GM21737 (cell line): ENCODE results near the gene HSD11B1.

ENCODE experiments used
- ATAC-seq: cut with Tn5 transposase; IDR thresholded peaks from one replicate; pipeline ENCODE4 v1.9.1; 2021; ENCODE audit warnings: mild to moderate bottlenecking, moderate library complexity; ENCODE audit not compliant: unreplicated experiment

The HSD11B1 gene

DNA sequence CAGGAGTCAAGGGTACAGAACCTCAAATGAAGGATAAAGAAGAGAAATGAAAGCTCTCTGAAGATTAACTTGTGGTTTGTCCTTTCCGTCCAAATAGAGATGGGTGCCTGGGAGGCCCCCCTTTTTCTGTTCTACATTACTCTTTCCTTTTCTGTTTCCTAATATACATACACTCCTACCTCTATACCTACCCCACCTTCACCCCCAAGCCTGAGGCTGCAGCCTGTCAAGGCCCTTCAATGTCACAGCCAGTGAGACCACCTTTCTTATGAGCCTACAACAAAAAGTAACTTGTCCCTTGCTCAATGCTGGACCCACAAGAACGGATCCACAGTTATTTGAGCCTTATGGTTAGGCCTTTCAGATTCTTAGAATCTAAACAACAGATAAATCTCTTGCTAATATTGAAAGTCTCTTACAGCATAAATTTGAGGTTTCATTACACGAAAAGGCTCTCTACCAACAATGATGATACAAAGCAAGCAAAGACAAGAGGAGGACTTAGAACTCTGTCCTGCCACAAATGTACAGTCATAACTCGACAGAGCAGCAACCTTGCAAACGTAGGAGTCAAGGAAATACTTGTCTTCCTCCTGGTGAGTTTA, 47.1 kb downstream of the HSD11B1 start:
- ATAC-seq: peak; percentile 38

DNA sequence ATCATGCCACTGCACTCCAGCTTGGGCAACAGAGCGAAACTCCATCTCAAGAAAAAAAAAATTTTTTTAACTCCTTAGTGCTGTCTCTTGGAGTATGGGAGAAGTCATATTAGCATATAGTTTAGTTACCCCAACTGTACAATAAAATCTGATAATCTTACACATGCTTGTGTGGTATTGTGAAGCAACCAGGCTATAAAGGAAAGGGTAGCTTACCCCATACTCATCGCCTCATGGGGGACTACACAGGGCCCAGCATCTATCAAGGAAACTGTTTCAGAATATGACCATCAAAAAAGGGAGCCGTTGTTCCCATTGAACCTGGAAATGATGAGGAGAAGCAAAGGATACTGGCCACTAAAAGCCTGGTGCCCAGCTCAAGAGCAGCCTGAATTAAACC, 48.2 kb downstream of the HSD11B1 start:
- no peak for ATAC-seq

DNA sequence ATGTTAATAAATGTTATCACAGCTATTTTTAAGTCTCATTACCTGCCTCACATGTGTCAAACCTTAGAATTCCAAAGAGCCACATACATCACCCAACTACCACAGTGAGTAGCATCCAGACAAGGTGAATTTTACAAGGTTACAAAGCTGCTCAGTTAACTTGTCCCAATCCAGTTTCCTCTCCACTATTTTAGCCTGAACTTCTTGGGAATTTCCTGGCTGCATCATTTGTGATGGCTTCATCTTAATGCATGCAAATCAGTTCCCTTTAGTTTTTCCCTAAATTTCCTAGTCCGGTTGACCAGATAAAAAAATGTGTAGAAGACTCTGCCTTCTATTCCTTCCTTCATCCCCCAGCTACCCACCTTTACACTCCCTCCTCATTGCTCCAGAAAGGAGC, 50.6 kb downstream of the HSD11B1 start:
- ATAC-seq: no peak

DNA sequence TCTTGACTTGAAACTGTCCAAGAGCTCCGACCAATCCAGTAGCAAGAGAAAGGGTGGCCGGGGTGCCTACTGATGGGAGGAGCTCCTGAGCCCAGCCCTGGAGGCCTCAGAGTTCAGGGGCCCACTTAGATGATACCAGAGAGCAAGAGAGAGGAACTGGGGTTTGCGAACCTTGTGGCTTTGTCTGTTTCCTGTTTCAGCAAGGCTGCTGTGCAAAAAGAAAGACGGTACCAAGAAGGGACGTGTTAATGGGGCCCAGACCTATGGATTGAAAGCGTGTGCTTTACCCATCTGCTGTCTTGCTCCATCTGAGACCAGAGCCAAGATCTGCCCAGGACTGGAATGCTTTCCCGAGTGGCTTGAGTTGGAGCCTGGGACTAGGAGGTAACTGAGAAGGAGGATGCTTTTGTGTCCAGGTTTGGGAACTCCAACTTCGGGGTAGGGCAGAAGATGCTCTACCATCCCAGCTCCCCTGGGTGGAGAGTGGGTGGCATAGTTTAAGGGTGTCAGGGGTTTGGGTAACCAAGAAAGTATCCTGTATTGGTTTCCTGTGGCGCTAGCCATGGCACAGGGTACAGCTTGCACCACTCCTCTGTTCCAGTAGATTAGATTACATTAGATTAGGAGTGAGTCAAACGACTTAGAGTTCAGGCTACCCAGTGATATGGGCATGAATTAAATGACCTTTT, 51.4 kb downstream of the HSD11B1 start, which contains the start of gene TRAF3IP3:
Gene TRAF3IP3 (plus strand): TSS at position 128 of the 689 bp plus-strand sequence. CDS start 3,987 bp downstream, outside the sequence.
- peak; percentile 76 for ATAC-seq

DNA sequence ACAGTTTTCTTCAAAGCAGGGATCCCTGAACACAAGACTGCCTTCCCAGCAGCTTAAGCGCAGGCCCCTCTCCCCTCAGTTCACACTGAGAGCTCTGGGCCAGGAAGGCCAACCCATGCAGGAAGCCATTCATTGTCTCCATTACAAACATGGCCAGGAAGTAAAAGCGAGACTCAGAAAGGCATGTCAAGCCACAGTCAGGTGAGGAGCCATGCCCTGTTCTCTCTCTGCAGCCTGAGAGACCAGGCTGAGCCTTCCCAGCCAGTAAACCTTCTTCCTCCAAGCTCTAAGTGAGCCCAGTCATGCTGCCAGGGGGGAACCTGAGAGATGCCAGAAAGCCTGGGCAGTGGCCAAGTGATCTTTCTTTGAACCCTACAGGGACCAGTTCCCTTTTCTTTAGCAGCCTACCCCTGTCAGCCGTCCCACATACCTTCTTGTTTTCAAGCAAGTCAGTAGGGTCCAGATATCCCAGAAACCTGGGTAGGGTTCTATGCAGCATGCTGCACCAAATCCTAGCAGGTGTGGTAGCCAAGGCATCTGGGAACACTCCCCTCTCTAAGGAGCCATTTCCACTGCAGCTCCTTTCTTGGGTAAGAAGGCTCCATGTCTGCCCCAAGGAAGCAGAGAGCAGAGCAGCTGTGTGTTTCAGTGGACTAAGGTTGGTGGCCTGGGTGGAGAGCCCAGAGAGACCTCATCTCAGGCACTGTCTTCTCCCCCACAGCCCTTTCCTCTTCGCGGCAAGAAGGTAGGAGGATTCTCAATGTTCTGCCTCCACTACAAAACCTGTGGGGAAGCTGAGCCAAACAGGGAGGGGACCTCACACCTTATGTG, 52.2 kb downstream of the HSD11B1 start:
- ATAC-seq: peak; percentile 29

DNA sequence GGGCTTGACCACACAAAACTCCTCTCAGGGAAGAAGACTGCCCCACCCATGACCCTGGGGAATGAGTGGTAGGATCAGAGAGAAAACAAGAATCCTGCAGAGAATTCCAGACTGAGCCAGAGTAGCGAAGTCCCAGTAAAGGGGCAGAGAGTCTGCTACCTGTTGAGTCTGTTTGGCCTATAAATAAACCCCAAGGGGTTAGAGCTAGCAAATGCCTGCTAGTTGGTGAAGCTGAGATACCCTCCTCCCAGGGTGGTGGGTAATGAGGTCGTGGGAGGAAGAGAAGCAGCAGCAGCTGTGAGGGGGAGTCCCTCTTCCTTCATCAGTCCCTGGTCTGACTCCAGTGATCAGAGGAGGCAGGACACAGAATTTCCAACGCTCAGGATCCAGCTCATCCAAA, 53.8 kb downstream of the HSD11B1 start:
- ATAC-seq: no peak

DNA sequence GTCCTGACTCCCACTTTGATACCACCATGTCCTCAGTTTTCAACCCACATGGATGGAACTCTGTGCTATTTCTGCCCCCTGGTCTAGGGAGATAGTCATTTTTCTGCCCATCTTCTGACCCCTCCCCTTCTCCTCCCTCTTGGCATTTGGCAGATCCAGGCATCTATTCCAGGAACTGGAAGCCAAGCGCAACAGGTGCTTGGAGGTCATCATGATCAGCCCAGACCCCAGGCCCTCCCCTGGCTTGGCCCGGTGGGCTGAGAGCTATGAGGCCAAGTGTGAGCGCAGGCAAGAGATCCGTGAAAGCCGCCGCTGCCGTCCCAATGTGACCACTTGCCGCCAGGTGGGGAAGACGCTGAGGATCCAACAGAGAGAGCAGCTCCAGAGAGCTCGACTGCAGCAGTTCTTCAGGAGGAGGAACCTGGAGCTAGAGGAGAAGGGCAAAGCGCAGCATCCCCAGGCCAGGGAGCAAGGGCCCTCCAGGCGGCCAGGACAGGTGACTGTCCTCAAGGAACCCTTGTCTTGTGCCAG, 55.2 kb downstream of the HSD11B1 start:
- ATAC-seq: no peak

DNA sequence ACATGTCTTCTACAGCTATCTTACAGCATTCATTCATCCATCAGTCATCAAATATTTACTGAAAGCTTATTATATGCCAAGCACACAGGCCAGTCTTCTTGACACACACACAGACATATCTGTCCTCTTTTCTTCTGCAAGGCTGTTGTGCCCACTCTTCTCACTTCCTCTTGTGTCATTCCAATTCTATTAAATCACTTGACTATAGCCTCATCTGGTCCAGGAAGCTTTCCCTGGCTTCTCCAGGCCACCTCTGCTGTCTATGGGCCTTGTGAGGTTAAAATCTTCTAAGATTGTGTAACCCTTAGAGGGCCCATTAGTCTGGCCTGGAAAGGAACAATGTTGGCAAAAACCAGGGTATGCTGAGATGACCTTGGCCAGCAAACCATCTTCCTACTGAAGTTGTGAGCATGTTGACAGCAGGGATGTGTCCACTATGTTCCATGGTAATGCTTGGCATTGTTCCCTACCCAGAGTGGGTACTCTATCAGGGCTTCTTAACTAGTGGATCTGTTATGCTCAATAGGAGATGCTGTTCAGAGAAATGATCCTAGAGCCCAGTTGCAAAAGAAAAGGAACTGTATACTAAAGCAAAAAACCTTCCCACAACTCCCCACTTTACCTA, 56.5 kb downstream of the HSD11B1 start:
- ATAC-seq: no peak

DNA sequence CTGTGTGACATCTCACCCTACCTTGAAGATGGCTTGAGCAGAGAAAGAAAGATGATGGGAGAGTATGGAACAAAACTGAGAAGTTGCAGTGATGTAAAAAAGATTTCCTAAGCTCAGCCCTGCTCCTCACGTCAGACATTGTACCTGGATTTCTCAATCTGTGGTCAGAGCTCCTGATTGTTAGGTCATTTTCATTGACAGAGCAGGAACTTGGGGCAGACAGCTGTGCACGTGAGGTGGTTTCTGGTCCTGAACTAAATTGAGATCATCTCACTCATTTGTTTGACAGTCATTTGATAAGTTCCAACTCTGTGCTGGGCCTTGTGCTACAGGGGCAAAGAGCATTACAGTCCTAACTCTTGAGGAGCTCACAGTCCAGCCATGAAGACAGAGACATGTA, 61.4 kb downstream of the HSD11B1 start:
- no peak for ATAC-seq

DNA sequence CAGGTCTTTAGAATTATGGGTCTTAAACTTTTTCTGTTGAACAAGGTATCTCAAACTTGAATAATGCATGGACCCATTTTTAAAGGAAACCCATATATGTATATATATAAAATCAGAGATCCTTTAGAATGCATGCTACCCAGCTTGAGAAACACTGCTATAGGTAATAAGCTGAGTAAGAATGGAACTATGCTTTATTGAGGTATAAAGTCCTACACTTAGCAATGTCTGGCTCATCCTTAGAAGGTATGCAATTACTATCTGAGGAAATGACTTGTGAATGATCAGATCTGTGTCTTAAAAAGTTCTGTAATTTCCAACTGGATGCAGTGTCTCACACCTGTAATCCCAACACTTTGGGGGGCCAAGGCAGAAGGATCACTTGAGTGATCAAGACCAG, 62.5 kb downstream of the HSD11B1 start:
- no peak for ATAC-seq

DNA sequence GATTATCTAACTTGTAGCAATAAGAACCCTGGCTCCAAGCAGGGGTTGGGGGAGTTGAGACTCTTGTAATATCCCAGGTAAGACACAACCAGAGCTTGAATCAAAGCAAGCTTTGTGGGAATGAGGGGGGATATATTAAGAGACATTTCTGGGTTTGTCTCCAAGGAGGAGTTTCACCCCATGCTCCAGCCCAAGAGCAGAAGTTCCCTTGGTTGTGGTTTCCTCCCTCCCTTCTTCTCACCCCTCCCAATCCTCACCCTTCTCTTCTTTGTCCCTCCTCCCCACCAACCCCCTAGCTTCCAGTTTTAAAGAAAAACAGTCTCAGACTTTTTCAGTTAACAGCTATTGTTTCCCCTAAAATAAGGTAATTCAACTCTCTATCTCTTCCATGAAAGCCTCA, 63.1 kb downstream of the HSD11B1 start:
- no peak for ATAC-seq

DNA sequence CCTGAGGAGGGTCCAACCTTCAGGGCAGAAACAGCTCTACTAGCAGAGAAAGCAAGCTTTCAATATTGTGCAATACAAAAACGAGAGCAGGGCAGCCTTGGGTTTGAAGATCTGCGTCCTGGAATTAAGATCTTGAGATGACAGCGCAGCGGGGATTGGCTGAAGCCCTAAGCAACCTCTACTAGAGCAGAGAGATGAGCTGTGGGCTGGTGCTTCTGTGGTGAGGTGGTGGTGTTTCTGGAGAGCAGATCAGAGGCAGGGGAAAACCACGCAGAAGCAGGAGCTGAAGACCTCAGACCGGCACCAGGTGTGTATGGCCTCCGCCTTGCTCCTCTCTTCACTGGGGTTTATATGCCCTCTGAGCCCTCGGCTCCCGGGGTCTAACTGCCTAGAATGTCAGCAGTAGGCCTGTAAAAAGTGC, 63.7 kb downstream of the HSD11B1 start:
- ATAC-seq: peak; percentile 76

DNA sequence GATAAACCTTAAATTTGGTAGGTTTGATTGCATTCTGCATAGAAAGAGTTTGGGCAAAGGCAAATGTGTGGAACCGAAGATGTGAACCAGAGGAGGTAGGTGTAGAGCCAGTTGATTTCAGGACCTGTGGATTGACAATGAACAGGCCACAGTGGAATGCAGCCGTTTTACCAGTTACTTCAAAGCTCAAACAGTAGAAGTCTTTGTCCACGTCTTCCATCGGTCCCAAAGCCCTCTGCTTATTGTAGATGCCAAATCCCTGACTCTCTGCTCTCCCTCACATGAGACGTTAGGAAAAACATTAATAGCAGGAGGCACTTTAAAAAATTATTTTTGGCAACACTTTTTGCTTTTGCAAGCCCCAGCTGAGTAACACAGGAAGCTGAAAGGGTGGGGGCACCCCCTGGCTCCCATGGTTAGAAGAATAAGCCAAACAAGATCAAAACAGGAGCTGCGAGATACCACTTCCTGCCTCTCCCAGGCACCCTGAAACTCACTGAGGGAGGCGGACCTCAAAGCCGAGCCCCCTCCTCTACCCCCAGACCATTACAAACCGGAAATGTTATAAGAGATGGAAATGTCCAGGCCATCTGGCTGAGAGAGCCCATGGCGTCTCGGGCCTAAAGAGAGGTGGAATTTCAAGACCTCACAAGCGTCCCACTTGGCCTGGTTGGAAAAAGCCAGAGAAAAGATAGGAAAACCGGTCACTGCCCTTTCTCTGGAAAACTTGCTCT, 64.7 kb downstream of the HSD11B1 start:
- ATAC-seq: peak; percentile 75

DNA sequence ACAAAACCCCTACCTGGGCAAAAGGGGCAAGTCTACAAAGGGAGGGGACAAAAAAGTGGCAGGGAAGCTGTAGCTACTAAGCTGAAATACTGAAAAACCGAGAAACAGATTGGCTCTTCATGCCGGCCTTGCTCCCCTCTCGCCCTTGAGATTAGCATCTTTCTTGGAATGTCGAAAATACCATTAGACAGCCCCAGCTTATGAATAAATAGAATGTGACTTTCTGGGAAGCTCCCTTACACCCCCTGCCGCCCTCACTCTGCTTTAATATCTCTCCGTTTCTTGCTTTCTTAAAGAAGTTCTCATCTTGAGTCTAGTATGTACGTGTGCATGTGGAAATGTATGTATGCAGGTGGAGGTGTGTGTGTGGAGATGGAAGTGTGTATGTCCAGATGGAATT, 65.3 kb downstream of the HSD11B1 start:
- no peak for ATAC-seq

DNA sequence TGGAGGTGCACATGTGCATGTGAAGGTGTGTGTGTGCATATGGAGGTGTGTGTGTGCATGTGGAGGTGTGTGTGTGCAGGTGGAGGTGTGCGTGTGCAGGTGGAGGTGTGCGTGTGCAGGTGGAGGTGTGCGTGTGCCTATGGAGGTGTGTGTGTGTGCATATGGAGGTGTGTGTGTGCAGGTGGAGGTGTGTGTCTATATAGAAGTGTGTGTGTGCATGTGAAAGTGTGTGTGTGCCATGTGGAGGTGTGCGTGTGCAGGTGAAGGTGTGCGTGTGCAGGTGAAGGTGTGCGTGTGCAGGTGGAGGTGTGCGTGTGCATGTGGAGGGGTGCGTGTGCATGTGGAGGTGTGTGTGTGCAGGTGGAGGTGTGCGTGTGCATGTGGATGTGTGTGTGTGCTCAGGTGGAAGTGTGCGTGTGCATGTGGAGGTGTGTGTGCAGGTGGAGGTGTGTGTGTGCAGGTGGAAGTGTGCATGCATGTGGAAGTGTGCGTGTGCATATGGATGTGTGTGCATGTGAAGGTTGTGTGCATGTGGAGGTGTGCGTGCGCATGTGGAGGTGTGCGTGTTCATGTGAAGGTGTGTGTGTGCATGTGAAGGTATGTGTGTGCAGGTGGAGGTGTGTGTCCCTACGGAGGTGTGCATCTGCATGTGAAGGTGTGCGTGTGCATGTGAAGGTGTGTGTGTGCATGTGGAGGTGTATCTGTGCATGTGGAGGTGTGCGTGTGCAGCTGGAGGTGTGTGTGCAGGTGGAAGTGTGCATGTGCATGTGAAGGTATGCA, 66.2 kb downstream of the HSD11B1 start:
- ATAC-seq: no peak

DNA sequence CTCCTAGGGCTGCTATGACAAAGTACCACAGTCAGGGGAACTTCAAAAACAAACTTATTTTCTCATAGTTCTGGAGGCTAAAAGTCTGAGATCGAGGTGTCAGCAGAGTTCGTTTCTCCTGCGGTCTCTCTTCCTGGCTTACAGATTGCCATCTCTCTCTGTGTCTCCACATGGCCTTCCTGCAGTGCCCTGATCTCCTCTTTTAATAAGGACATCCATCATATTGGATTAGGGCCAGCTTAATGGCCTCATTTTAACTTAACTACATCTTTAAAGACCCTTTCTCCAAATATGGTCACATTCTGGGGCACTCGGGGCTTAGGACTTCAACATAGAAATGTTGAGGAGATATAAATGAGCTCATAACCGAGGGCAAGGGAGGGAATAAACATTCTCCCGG, 67.5 kb downstream of the HSD11B1 start:
- no peak for ATAC-seq

DNA sequence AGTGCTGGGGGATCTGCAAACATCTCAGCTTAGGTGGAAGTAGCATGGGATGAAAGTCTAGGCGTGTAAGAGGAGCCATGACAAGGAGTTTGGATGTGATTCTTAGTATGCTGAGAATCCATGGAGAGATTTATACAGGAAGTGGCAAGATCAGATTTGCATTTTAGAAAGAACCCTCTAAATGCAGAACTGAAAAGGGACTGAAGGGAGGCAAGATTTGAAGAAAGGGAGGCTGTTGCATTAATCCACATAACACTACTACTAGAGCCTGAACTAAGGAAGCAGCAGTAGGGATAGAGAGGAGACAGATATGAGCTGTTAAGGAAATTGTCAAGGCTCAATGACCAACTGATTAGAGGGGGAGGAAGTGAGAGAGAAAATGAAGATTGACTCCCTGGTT, 69.9 kb downstream of the HSD11B1 start:
- ATAC-seq: peak; percentile 50

DNA sequence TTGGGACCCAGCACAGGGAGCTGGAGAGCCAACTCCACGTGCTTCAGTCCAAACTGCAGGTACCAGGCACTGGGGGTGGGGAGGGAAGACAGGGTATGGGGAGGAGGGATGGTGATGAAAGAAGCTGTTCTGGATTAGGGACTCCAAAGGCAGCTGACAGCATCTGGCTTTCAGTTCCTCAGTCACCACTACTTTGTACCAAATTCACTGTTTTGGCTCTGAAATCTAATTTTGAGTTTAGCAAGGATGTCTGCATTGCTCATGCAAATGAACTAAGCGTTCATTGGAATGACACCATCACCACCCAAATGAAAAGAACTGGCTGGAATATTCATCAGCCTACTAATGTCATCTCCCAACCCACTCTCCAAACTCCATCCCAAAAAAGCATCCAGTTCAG, 71.0 kb downstream of the HSD11B1 start:
- ATAC-seq: no peak

DNA sequence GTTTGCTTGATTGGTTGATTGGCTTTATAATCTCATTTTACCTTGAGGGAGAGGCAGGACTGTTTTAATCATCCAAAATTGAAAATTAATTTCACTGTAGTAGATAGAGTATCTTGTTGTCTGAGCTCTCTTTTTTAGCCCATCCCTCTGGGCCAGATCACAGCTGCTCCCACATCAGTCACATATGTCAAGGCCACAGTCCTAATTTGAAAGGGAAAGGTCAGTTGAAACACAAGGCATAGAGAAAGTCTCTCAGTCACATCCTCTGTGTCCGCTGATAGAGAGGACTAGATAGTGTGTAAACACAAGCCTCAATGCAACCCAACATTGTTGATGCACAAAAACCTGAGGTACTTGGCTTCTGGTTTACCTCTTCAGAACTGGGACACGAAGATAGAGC, 72.9 kb downstream of the HSD11B1 start:
- no peak for ATAC-seq

DNA sequence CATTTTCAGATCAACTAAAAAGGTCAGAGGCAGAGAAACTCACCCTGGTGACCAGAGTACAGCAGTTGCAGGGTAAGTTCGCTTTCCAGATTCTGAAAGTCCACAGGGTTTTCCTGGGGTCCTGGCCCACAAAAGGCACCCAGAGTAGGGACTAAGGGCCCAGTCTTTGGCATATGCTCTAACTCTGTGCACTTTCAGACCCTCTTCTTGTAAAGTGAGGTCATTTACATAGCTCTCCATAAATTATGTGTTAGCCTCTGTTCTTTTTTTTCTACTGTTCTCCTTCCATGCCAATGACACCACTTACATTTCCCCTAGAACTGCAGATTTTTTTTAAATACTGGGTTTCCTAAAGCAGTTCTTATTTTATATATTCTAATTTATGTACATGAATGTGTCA, 73.5 kb downstream of the HSD11B1 start:
- no peak for ATAC-seq
